HG02623 (cell line): Measurements from ENCODE around the gene SDS.
A peak's percentile ranks its signal among the peaks of the same experiment; 100 is the strongest.

Source experiments
- ATAC-seq: cut with Tn5 transposase; IDR thresholded peaks from one replicate; pipeline ENCODE4 v1.9.1; 2021; ENCODE audit warnings: moderate library complexity; ENCODE audit not compliant: unreplicated experiment

Gene SDS

GRCh38 chr12:113382206-113382605 lies 21.5 kb downstream of the SDS start:
- no peak for ATAC-seq

- no peak for ATAC-seq
These were observed 22.5 kb downstream of the SDS start for GRCh38 chr12:113381220-113381619.

GRCh38 chr12:113378291-113378690 lies 25.4 kb downstream of the SDS start:
- ATAC-seq, result no peak

- no peak for ATAC-seq
These were observed 28.8 kb downstream of the SDS start for GRCh38 chr12:113374823-113375428.

- no peak for ATAC-seq
These were observed 29.7 kb downstream of the SDS start for GRCh38 chr12:113373969-113374368.

- no peak for ATAC-seq
These were observed 30.2 kb downstream of the SDS start for GRCh38 chr12:113373440-113373839.

GRCh38 chr12:113372371-113372770 lies 31.3 kb downstream of the SDS start:
- ATAC-seq, result no peak

- ATAC-seq, result no peak
These were observed 31.9 kb downstream of the SDS start for GRCh38 chr12:113371808-113372207.

GRCh38 chr12:113370923-113371682 lies 32.6 kb downstream of the SDS start:
- no peak for ATAC-seq

- ATAC-seq, result no peak
These were observed 34.2 kb downstream of the SDS start for GRCh38 chr12:113369391-113369985.

GRCh38 chr12:113368331-113368730 lies 35.4 kb downstream of the SDS start:
- no peak for ATAC-seq

GRCh38 chr12:113366827-113367226 lies 36.9 kb downstream of the SDS start:
- ATAC-seq, result no peak

GRCh38 chr12:113365639-113366395 lies 37.9 kb downstream of the SDS start:
- ATAC-seq, result no peak

GRCh38 chr12:113364698-113365097 lies 39.0 kb downstream of the SDS start:
- ATAC-seq, result no peak

GRCh38 chr12:113361574-113362370 lies 41.9 kb downstream of the SDS start:
- ATAC-seq, result no peak

GRCh38 chr12:113359939-113360748 lies 43.5 kb downstream of the SDS start:
- ATAC-seq, result no peak

GRCh38 chr12:113359133-113359938 lies 44.4 kb downstream of the SDS start:
- peak; percentile 5 for ATAC-seq

- peak; percentile 94 for ATAC-seq
These were observed 45.1 kb downstream of the SDS start, which contains the start of gene PLBD2 for GRCh38 chr12:113358381-113359132. Gene PLBD2, plus strand, starts transcription at chr12:113358587. Its CDS starts 14 bp downstream, at chr12:113358601.
